WTC11 (cell line): Measurements from ENCODE around the gene MEGF6. TPM values are rescaled to one million over a fixed set of nuclear protein-coding genes. Genes with fewer than 3 reads are reported as not detected.

ENCODE experiments used
- ATAC-seq: fragments of 200-7000 bp; cut with Tn5 transposase; 2 replicates; pipeline ENCODE4 v1.10.0; 2021; ENCODE audit warnings: mild to moderate bottlenecking, moderate library complexity
- CTCF ChIA-PET: fragments of 300-600 bp; sonication (Branson Sonifier 250); formaldehyde crosslinking; loops from one replicate; lab custom pipeline; 2021; ENCODE audit warnings: antibody characterized with exemption; lab: Charles Lee
- POLR2A ChIA-PET: fragments of 350-600 bp; sonication (Branson Sonifier 250); formaldehyde crosslinking; loops from one replicate; lab custom pipeline; 2021; ENCODE audit warnings: antibody characterized with exemption; lab: Charles Lee
- DNase-seq: peaks from one replicate; pipeline ENCODE4 v3.0.0; 2021; ENCODE audit warnings: low spot score
- H3K27ac Mint-ChIP-seq: 2 replicates; pipeline ENCODE4 v1.8.0; 2021; ENCODE audit warnings: mixed read lengths
- H3K27me3 Mint-ChIP-seq: 2 replicates; pipeline ENCODE4 v1.8.0; 2021; ENCODE audit warnings: low read depth, mild to moderate bottlenecking, moderate library complexity, mixed read lengths
- H3K36me3 Mint-ChIP-seq: 2 replicates; pipeline ENCODE4 v1.8.0; 2021; ENCODE audit warnings: mixed read lengths
- H3K4me1 Mint-ChIP-seq: 2 replicates; pipeline ENCODE4 v1.8.0; 2022; ENCODE audit warnings: mixed read lengths
- H3K4me3 Mint-ChIP-seq: 2 replicates; pipeline ENCODE4 v1.8.0; 2021; ENCODE audit warnings: mild to moderate bottlenecking, moderate library complexity, mixed read lengths
- H3K9me3 Mint-ChIP-seq: 2 replicates; pipeline ENCODE4 v1.8.0; 2021; ENCODE audit warnings: mixed read lengths
- CBFB ChIP-seq: sonication (generic); formaldehyde crosslinking; IDR thresholded peaks from 2 replicates; pipeline ENCODE4 v1.8.1; 2022; ENCODE audit warnings: mild to moderate bottlenecking, low read depth, missing genetic modification reagents
- CREB1 ChIP-seq: sonication (generic); formaldehyde crosslinking; IDR thresholded peaks from 2 replicates; pipeline ENCODE4 v1.8.0; 2023; ENCODE audit warnings: mild to moderate bottlenecking, missing genetic modification reagents
- CTCF ChIP-seq: fragments of 200-600 bp; IDR thresholded peaks from 2 replicates; pipeline ENCODE4 v1.8.0; 2022; ENCODE audit warnings: antibody characterized with exemption
- E2F1 ChIP-seq: sonication (generic); formaldehyde crosslinking; IDR thresholded peaks from 2 replicates; pipeline ENCODE4 v1.8.0; 2022; ENCODE audit warnings: mild to moderate bottlenecking, missing genetic modification reagents
- ERG ChIP-seq: fragments of 250-450 bp; sonication (Bioruptor Pico); IDR thresholded peaks from 2 replicates; pipeline ENCODE4 v1.8.0; 2021; ENCODE audit warnings: mild to moderate bottlenecking
- MXD4 ChIP-seq: fragments of 250-450 bp; sonication (Bioruptor Pico); IDR thresholded peaks from 2 replicates; pipeline ENCODE4 v1.8.0; 2021; ENCODE audit warnings: mild to moderate bottlenecking, moderate library complexity, borderline replicate concordance
- ZBTB21 ChIP-seq: sonication (generic); formaldehyde crosslinking; IDR thresholded peaks from 2 replicates; pipeline ENCODE4 v1.8.1; 2023; ENCODE audit warnings: mild to moderate bottlenecking, missing genetic modification reagents, borderline replicate concordance
- ZMAT4 ChIP-seq: fragments of 250-450 bp; sonication (Bioruptor Pico); IDR thresholded peaks from 2 replicates; pipeline ENCODE4 v1.9.0; 2021; ENCODE audit warnings: mild to moderate bottlenecking
- ZNF317 ChIP-seq: sonication (generic); formaldehyde crosslinking; IDR thresholded peaks from 2 replicates; pipeline ENCODE4 v1.8.1; 2023; ENCODE audit warnings: low read depth, mild to moderate bottlenecking, moderate library complexity, missing genetic modification reagents, borderline replicate concordance
- total RNA-seq: library from RNA; stranded (reverse); gene quantifications from 3 replicates; pipeline ENCODE4 v1.2.3, GENCODE V29; 2021
- TF ChIP-seq, protein P1 (sequence below): sonication (generic); formaldehyde crosslinking; IDR thresholded peaks from 2 replicates; pipeline ENCODE4 v1.8.0; 2022; ENCODE audit warnings: mild to moderate bottlenecking, missing genetic modification reagents
- TF ChIP-seq, protein P2 (sequence below): fragments of 250-450 bp; sonication (Bioruptor Pico); IDR thresholded peaks from 2 replicates; pipeline ENCODE4 v1.9.0; 2021; ENCODE audit warnings: moderate library complexity, mild to moderate bottlenecking, inconsistent platforms, borderline replicate concordance
- TF ChIP-seq, protein P3 (sequence below): sonication (generic); formaldehyde crosslinking; IDR thresholded peaks from 2 replicates; pipeline ENCODE4 v1.8.1; 2023; ENCODE audit warnings: mild to moderate bottlenecking, moderate library complexity, missing genetic modification reagents
- TF ChIP-seq, protein P4 (sequence below): sonication (generic); formaldehyde crosslinking; IDR thresholded peaks from 2 replicates; pipeline ENCODE4 v1.8.1; 2022; ENCODE audit warnings: missing genetic modification reagents, borderline replicate concordance
- TF ChIP-seq, protein P5 (sequence below): sonication (generic); formaldehyde crosslinking; IDR thresholded peaks from 2 replicates; pipeline ENCODE4 v1.8.1; 2023; ENCODE audit warnings: mild to moderate bottlenecking, missing genetic modification reagents, moderate library complexity
- TF ChIP-seq, protein P6 (sequence below): fragments of 250-450 bp; sonication (Bioruptor Pico); conservative IDR thresholded peaks from 2 replicates; pipeline ENCODE4 v1.9.0; 2021; ENCODE audit warnings: mild to moderate bottlenecking

MEGF6 gene
- total RNA-seq, 1 experiment from 2014 or later: 24.9 TPM

- TF ChIP-seq, protein P1, sequence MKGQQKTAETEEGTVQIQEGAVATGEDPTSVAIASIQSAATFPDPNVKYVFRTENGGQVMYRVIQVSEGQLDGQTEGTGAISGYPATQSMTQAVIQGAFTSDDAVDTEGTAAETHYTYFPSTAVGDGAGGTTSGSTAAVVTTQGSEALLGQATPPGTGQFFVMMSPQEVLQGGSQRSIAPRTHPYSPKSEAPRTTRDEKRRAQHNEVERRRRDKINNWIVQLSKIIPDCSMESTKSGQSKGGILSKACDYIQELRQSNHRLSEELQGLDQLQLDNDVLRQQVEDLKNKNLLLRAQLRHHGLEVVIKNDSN (CRISPR knock-in tag): no peak
- TF ChIP-seq, protein P2, sequence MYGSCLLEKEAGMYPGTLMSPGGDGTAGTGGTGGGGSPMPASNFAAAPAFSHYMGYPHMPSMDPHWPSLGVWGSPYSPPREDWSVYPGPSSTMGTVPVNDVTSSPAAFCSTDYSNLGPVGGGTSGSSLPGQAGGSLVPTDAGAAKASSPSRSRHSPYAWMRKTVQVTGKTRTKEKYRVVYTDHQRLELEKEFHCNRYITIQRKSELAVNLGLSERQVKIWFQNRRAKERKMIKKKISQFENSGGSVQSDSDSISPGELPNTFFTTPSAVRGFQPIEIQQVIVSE (CRISPR knock-in tag): no peak
- TF ChIP-seq ZNF317 (CRISPR knock-in tag): no peak
- TF ChIP-seq, protein P3, sequence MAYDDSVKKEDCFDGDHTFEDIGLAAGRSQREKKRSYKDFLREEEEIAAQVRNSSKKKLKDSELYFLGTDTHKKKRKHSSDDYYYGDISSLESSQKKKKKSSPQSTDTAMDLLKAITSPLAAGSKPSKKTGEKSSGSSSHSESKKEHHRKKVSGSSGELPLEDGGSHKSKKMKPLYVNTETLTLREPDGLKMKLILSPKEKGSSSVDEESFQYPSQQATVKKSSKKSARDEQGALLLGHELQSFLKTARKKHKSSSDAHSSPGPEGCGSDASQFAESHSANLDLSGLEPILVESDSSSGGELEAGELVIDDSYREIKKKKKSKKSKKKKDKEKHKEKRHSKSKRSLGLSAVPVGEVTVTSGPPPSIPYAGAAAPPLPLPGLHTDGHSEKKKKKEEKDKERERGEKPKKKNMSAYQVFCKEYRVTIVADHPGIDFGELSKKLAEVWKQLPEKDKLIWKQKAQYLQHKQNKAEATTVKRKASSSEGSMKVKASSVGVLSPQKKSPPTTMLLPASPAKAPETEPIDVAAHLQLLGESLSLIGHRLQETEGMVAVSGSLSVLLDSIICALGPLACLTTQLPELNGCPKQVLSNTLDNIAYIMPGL (CRISPR knock-in tag): no peak
- TF ChIP-seq ERG (CRISPR knock-in tag): no peak
These were observed 131.0 kb downstream of the MEGF6 start (continued) for GRCh38 chr1:3480369-3480719.

GRCh38 chr1:3479511-3480368 lies 131.6 kb downstream of the MEGF6 start:
- ATAC-seq (no peak), DNase-seq (no peak)
- H3K27me3 Mint-ChIP-seq: no peaks in the 10 kb centered on the region
- H3K36me3 Mint-ChIP-seq: no peaks in the 10 kb centered on the region
- POLR2A ChIA-PET: interaction anchor here (1.2 kb wide), 1 partner anchor 8 kb away, joined by 3 read pairs; no protein-coding TSS in a partner anchor
- H3K4me1 Mint-ChIP-seq: peaks cover 3% of the 10 kb centered on the region
- H3K27ac Mint-ChIP-seq: no peak overlapping the region
- no peaks in the 10 kb centered on the region for H3K9me3 Mint-ChIP-seq
- H3K4me3 Mint-ChIP-seq: no peak overlapping the region
- CTCF ChIA-PET: interaction anchor here (2.9 to 4.7 kb wide), 4 partner anchors 8 to 27 kb away, joined by 17 to 73 read pairs (median 34); no protein-coding TSS in a partner anchor
- TF ChIP-seq CTCF (no peak), ZBTB21 (CRISPR knock-in tag) (no peak), MXD4 (CRISPR knock-in tag) (no peak), ZMAT4 (CRISPR knock-in tag) (no peak), CBFB (CRISPR knock-in tag) (no peak), ERG (CRISPR knock-in tag) (no peak), CREB1 (CRISPR knock-in tag) (no peak), E2F1 (CRISPR knock-in tag) (no peak)
- TF ChIP-seq, protein P4, sequence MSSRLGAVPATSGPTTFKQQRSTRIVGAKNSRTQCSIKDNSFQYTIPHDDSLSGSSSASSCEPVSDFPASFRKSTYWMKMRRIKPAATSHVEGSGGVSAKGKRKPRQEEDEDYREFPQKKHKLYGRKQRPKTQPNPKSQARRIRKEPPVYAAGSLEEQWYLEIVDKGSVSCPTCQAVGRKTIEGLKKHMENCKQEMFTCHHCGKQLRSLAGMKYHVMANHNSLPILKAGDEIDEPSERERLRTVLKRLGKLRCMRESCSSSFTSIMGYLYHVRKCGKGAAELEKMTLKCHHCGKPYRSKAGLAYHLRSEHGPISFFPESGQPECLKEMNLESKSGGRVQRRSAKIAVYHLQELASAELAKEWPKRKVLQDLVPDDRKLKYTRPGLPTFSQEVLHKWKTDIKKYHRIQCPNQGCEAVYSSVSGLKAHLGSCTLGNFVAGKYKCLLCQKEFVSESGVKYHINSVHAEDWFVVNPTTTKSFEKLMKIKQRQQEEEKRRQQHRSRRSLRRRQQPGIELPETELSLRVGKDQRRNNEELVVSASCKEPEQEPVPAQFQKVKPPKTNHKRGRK: no peak
- TF ChIP-seq, protein P5, sequence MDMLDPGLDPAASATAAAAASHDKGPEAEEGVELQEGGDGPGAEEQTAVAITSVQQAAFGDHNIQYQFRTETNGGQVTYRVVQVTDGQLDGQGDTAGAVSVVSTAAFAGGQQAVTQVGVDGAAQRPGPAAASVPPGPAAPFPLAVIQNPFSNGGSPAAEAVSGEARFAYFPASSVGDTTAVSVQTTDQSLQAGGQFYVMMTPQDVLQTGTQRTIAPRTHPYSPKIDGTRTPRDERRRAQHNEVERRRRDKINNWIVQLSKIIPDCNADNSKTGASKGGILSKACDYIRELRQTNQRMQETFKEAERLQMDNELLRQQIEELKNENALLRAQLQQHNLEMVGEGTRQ: no peak
- TF ChIP-seq, protein P6, sequence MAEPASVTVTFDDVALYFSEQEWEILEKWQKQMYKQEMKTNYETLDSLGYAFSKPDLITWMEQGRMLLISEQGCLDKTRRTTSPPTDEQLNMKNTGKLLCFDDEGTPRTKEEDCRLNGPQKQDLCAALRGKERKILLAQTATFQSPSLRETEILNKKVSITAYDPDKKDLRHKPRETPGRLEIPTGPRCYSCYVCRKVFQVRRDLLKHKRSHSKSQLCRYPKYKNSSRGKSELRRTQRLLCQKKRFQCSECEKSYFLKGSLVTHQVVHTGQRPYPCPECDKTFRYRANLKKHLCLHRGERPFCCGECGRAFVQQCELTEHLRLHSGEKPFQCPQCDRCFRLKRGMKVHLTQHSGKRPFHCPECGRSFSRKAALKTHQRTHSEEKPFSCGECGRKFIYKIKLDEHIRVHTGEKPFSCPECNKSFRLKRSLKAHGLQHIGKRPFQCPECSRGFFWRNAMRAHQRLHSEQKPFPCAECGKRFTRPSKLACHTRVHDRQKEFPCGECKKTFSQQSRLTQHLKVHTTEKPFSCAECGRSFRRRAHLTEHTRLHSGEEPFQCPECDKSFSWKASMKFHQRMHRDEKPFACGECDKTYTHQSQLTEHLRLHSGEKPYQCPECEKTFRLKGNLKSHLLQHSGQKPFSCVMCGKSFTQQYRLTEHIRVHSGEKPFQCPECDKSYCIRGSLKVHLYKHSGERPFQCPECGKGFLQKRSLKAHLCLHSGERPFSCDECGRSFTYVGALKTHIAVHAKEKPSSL (CRISPR knock-in tag): no peak
